HAP-1 (cell line): ENCODE results near the gene DAB2IP.

Experiments
- DNase-seq, 2 experiments: peaks; one replicate each; pipeline ENCODE4 v3.0.0-alpha.2; 2016 to 2020; ENCODE audit warnings: low spot score in 2 of 2
- H3K27me3 ChIP-seq: fragments of 250-450 bp; sonication (Bioruptor Pico); 2 replicates; pipeline ENCODE4 v1.5.1; 2020; ENCODE audit warnings: low read depth, mild to moderate bottlenecking, moderate library complexity
- H3K36me3 ChIP-seq: fragments of 250-450 bp; sonication (Bioruptor Pico); replicated peaks from 2 replicates; pipeline ENCODE4 v1.5.1; 2020; ENCODE audit warnings: mild to moderate bottlenecking
- H3K4me1 ChIP-seq: fragments of 250-450 bp; sonication (Bioruptor Pico); 2 replicates; pipeline ENCODE4 v1.5.1; 2020; ENCODE audit warnings: mild to moderate bottlenecking
- H3K4me3 ChIP-seq: fragments of 250-450 bp; sonication (Bioruptor Pico); 2 replicates; pipeline ENCODE4 v1.5.1; 2020; ENCODE audit warnings: mild to moderate bottlenecking, moderate library complexity
- H3K9me3 ChIP-seq: fragments of 250-450 bp; sonication (Bioruptor Pico); 2 replicates; pipeline ENCODE4 v1.5.1; 2020; ENCODE audit warnings: mild to moderate bottlenecking, moderate library complexity
- in situ Hi-C: fragments of 300-500 bp; cut with MboI; formaldehyde crosslinking; loops from 3 replicates; pipeline ENCODE4 v1.14.3; 2020; ENCODE audit warnings: low sequenced_read_pairs, inconsistent platforms, mixed read lengths

The DAB2IP gene

DNA sequence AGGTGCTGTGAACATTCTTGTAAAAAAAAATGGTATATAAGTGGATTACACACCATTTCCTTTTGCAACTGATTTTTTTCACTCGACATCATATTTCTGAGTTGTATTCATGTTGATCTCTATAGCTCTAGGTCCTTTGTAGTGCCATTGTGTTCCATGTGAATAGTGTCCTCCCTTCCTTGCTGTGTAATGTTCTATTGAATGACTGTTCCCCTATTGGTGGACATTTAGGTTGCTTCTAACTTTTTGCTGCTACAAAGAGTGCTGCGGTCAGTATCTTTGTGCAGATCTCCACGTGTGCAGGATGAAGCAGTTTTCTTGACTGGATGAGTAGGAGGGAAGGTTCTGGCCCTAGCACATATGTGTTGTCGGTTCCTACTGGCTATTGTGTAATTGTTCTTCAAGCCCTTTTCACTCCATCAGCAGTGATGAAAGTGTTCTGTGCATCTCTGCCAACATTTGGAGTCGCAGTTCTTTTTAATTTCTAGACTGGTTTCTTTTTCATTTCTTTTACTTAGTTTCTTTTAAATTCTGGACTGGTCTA lies 20.2 kb downstream of the DAB2IP start:
- DNase-seq: no peak
- Histone ChIP-seq H3K27me3 (no peaks in the 10 kb centered on the region), H3K36me3 (0 out of 2 replicates have a peak, but pooled peaks cover 2% of the 10 kb centered on the region), H3K4me1 (0 out of 2 replicates have a peak, but pooled peaks cover 3% of the 10 kb centered on the region), H3K9me3 (no peaks in the 10 kb centered on the region), H3K4me3 (no peak overlapping the region)
- in situ Hi-C loops: no loop called here

DNA sequence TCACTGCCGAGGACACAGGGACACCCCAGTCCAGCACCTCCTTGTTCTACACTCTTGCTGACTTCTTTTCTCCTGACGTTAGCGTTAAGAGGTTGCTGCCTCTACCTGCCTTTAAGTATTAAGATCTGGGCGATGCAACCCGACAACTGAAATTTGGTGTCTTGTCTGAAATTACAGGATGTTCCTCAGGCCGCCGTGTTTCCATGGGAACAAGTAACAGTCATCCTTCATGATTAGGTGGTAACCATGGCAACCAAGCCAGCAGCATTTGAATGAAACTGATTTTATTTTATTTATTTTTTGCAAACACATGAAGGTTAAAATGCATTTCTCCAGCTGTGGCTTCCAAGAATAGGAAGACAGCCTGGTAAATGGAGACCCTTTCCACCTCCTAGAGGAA lies 20.8 kb downstream of the DAB2IP start:
- 0 out of 2 replicates have a peak, but pooled peaks cover 3% of the 10 kb centered on the region for H3K4me1 ChIP-seq
- no peaks in the 10 kb centered on the region for H3K27me3 ChIP-seq
- no peaks in the 10 kb centered on the region for H3K9me3 ChIP-seq
- in situ Hi-C loops: no loop called here
- 0 out of 2 replicates have a peak, but pooled peaks cover 2% of the 10 kb centered on the region for H3K36me3 ChIP-seq
- no peak overlapping the region for H3K4me3 ChIP-seq
- no peak for DNase-seq

DNA sequence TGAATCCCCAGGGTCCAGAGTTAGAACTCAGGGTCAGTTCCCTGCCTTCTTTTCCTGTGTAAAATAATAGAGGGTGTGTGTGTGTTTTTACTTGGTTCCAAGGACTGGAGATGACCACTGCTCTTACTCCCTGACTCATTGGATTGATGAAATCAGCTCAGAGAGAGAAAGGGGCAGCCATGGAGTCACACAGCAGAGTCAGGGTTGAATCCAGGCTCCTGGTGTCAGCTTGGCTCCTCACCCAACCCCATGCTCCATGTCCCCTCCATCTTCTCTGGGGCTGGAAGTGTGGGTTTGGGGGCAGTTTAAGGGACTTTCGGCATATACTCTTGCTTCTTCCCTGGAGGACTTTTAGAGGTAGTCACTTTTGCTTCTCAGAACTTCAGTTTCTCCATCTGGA lies 21.6 kb downstream of the DAB2IP start:
- Histone ChIP-seq H3K27me3 (no peaks in the 10 kb centered on the region), H3K4me1 (0 out of 2 replicates have a peak, but pooled peaks cover 3% of the 10 kb centered on the region), H3K9me3 (no peaks in the 10 kb centered on the region), H3K4me3 (no peak overlapping the region), H3K36me3 (0 out of 2 replicates have a peak, but pooled peaks cover 2% of the 10 kb centered on the region)
- in situ Hi-C loops: no loop called here
- DNase-seq: no peak

DNA sequence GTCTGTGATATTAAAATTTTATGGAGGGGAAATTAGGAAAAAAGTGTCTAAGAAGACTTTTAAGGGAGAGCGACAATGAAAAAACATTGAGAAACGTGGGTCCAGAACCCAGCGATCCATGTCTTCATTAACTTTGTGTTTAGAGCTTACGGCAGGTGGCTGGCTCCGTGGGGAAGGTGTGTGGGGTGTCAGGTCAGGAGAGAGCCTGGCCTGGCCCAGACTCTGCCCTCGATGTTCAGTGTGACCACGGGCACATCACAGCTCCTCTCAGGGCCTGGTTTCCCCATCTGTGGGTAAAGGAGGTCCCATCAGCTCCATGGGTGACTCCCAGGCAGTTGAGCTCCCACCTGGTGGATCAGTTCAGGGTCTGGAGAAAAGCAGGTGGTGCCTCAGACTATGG lies 22.1 kb downstream of the DAB2IP start:
- H3K36me3 ChIP-seq: 0 out of 2 replicates have a peak, but pooled peaks cover 2% of the 10 kb centered on the region
- no peaks in the 10 kb centered on the region for H3K4me1 ChIP-seq
- DNase-seq: no peak
- no peaks in the 10 kb centered on the region for H3K9me3 ChIP-seq
- H3K4me3 ChIP-seq: no peak overlapping the region
- in situ Hi-C loops: no loop called here
- no peaks in the 10 kb centered on the region for H3K27me3 ChIP-seq

DNA sequence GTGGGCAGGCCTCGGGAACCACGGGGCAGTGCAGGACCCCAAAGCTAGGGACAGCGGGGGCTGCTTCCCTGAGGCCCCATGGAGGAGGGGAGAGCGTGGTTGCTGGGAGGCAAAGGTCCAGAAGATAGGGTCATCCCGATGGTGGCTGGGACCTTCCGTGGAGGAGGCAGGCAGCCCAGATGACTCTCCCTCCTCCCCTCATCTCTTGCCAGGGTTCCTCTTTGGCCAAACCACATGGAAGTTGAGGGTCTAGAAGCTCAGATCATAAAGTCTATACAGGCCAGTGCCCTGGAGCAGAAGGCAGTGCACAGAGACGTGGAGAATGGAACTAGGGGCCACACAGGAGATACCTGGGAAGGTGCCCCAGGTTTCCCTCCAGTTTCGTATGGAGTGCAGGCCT lies 22.6 kb downstream of the DAB2IP start:
- in situ Hi-C loops: no loop called here
- Histone ChIP-seq H3K4me1 (no peaks in the 10 kb centered on the region), H3K36me3 (0 out of 2 replicates have a peak, but pooled peaks cover 2% of the 10 kb centered on the region), H3K9me3 (no peaks in the 10 kb centered on the region), H3K27me3 (no peaks in the 10 kb centered on the region), H3K4me3 (no peak overlapping the region)
- DNase-seq: no peak

DNA sequence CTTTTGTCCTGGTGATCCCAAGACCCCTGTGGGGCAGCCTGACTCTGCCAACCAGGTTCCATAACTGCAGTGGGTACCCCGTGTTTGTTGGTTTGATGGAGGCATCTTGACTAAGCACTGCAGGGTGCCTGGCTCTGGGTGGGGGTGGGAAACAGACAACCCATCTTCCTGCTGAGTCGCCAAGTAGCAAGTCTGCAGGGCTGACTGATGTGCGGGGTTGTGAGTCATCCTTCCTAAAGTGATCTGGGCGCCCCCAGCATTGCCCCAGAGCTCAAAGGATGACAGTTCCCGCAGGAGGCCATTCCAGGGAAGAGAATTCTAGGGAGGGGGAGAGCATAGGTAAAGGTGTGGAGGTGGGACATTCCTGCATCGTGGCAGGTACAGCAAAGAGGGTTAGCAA lies 23.5 kb downstream of the DAB2IP start:
- Histone ChIP-seq H3K4me1 (no peaks in the 10 kb centered on the region), H3K27me3 (no peaks in the 10 kb centered on the region), H3K36me3 (0 out of 2 replicates have a peak, but pooled peaks cover 2% of the 10 kb centered on the region), H3K9me3 (no peaks in the 10 kb centered on the region), H3K4me3 (no peak overlapping the region)
- DNase-seq: no peak
- in situ Hi-C loops: no loop called here

DNA sequence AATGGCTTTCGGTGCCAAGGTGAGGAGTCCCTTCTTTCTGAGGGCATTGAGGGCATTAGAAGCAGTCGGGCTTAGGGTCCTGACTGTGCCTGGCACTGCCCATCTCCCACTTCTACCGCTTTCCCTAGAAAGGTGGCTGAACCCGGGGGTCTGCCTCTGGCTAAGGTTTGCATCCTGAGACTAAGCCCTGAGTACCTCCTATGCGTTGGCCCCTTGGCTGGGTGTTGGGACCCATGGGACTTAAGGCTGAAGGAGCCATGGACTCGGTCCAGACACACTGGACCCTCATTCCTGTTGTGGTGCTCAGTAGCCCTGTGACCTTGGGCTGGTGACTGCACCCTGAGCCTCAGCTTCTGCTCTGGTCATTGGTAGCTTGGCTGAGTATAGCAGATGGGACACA lies 23.9 kb downstream of the DAB2IP start:
- Histone ChIP-seq H3K4me1 (no peaks in the 10 kb centered on the region), H3K36me3 (no peaks in the 10 kb centered on the region), H3K27me3 (no peaks in the 10 kb centered on the region), H3K9me3 (no peaks in the 10 kb centered on the region), H3K4me3 (no peak overlapping the region)
- no peak for DNase-seq
- in situ Hi-C loops: no loop called here

DNA sequence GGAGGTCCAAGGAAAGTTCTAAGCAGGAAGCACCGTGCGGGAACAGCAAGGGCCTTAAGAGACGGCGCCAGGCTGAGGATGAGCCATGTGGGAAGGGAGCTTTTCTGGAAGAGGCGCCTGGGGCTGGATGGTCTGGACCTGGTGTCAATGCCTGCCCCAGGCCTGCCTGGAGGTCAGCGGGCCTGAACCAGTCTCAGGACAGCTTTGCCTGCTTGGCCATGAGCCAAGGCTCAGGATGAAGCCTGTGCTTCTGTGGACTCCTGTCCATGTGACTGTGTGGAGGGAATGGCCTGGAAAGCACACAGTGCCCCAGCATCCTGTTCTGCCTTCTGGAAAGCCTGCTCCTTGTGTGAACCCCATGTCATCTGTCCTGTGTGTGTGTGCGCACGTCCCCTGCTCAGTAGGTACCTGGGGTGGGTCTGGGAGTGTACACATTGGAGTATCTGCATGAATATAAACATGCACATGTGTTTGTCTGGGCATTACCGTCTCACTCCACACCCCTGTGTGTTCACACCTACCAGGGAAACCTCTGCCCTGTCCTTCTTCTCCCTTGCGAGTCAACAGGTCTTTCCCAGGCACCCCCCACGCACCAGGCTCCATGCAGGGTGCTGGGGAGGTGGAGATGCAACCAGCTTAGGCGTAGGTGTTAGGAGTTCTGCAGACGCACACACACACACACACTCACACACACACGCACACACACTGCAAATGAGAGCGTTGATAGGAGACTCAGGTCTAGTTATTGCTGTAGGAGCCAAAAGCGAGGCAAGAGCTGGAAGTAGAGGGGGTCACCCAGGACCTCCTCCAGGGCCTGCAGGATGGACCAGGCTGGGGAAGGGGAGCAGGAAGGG lies 24.8 kb downstream of the DAB2IP start:
- Histone ChIP-seq H3K36me3 (no peaks in the 10 kb centered on the region), H3K9me3 (no peaks in the 10 kb centered on the region), H3K27me3 (no peaks in the 10 kb centered on the region), H3K4me3 (no peak overlapping the region), H3K4me1 (no peaks in the 10 kb centered on the region)
- in situ Hi-C loops: no loop called here
- DNase-seq: no peak

DNA sequence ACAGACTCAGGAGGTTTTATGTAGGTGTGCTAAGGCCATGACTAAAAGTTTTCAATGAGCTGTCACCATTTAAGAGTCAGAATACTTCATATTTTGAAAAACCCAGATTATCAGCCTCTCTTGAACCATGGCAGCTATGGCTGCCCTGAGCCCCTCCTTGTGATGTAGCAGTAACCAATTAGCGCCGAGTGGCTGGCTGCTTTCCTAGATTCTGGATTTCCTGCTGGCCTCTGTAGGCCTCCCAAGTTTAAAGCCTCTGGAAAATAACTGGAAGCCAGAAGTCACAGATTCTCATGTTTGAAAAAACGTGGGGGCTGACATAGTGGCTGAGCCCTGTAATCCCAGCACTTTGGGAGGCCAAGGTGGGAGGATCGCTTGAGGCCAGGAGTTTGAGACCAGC lies 25.5 kb downstream of the DAB2IP start:
- Histone ChIP-seq H3K36me3 (0 out of 2 replicates have a peak, but pooled peaks cover 3% of the 10 kb centered on the region), H3K4me3 (no peak overlapping the region), H3K4me1 (no peaks in the 10 kb centered on the region), H3K9me3 (no peaks in the 10 kb centered on the region), H3K27me3 (no peaks in the 10 kb centered on the region)
- in situ Hi-C loops: no loop called here
- no peak for DNase-seq

DNA sequence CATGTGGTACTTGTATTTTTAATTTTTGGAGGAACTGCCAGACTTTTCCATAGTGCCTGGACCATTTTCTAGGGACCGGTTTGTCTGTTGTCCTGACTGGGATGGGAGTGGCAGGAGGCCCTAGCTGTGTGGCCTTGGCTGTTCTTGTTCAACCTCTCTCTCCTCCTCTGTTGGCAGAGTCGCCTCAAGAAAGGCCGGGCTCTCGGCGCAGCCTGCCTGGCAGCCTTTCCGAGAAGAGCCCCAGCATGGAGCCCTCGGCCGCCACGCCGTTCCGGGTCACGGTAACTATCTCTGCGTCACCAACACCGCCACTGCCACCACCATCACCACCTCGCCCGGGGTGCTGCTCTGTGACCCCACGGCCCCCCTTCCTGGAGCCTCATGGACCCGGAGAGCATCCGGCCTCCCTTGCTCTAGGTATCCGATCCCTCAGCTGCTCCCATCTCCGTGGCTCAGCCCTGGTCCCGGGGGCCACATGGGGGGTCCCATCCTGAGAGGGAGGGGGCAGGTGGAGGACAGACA lies 27.1 kb downstream of the DAB2IP start:
- H3K36me3 ChIP-seq: 0 out of 2 replicates have a peak, but pooled peaks cover 3% of the 10 kb centered on the region
- no peak overlapping the region for H3K4me3 ChIP-seq
- in situ Hi-C loops: no loop called here
- no peaks in the 10 kb centered on the region for H3K27me3 ChIP-seq
- no peaks in the 10 kb centered on the region for H3K9me3 ChIP-seq
- H3K4me1 ChIP-seq: no peaks in the 10 kb centered on the region
- no peak for DNase-seq

DNA sequence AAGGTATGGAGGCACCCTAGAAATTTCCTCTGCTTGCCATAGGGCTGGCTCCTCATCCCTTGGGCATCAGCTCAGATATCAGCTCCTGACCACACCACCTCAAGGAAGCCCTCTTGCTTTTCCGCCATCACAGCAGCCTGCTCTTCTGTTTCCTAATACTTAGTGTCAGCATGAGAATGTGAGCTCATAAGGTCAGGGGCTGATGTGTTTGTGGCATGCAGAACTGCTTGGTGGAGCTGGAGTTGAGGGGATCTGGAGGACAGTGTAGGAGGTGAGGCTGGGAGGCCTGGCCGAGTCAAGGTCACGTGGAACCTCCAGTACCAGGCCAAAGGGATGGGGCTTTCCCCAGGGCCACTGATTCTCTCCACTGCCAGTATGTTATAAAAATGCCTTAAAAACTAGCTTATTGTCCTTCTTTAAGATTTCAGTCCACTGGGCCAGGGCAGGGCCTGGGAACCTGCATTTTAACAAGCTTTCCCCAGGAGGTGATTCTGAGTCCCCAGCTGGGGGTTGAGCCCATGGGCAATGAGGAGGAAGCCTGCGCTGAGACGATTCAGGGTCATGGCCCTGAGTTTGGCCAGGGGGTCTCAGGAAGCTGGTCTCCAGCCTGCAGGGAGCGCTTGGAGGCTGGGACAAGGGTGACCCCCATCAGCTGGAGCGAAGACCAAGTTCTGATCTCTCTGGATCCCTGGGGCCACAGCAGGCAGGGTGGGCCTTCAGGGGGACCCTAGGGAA lies 28.6 kb downstream of the DAB2IP start:
- DNase-seq: no peak
- 0 out of 2 replicates have a peak, but pooled peaks cover 3% of the 10 kb centered on the region for H3K36me3 ChIP-seq
- no peaks in the 10 kb centered on the region for H3K9me3 ChIP-seq
- H3K27me3 ChIP-seq: no peaks in the 10 kb centered on the region
- H3K4me1 ChIP-seq: no peaks in the 10 kb centered on the region
- in situ Hi-C loops: no loop called here
- H3K4me3 ChIP-seq: no peak overlapping the region

DNA sequence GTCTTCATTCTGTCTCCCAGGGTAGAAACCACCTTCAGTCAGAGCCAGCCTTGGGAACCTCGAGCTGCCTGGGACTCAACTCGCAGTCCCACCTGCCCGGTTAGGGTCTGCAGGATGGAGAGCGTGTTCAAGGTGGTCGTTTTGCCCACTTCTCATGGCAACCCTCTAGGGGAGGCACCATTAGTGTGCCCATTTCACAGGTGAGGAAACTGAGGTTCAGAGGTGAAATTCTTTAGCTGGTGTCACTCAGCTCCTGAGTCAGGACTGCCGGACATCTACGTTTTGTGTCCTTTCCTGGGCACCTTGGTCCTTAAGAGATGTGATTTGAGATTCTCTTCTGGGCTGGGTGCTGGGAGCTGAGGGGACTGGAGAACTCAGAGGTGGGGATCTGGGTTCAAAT lies 30.0 kb downstream of the DAB2IP start:
- no peak for DNase-seq
- in situ Hi-C loops: no loop called here
- Histone ChIP-seq H3K9me3 (no peaks in the 10 kb centered on the region), H3K27me3 (no peaks in the 10 kb centered on the region), H3K36me3 (0 out of 2 replicates have a peak, but pooled peaks cover 3% of the 10 kb centered on the region), H3K4me3 (no peak overlapping the region), H3K4me1 (no peaks in the 10 kb centered on the region)

DNA sequence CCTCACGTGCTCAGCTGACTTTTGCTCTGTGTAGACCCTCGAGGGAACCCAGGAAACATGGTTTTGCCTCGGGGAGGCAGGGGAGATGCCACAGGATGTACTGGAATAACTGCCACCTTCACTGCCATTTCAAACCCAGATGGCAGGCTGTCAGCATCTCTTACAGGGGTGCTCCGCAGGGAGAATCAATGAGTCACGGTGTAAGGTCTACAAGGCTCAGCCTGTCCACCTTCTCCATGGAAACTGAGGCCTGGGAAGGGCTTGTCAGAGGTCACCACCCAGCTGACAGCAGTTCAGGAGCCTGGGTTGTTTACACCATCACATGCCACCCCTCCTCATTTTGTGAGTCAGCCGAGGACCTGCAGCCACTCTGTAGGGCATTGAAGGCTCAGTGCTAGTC lies 30.8 kb downstream of the DAB2IP start:
- H3K36me3 ChIP-seq: 0 out of 2 replicates have a peak, but pooled peaks cover 3% of the 10 kb centered on the region
- no peaks in the 10 kb centered on the region for H3K9me3 ChIP-seq
- in situ Hi-C loops: no loop called here
- H3K27me3 ChIP-seq: no peaks in the 10 kb centered on the region
- no peak for DNase-seq
- H3K4me3 ChIP-seq: no peak overlapping the region
- H3K4me1 ChIP-seq: no peaks in the 10 kb centered on the region
